Calu3 (cell line): Measurements from ENCODE around the gene TRIM46. TPM values are rescaled to one million over a fixed set of nuclear protein-coding genes. Genes with fewer than 3 reads are reported as not detected.
"Not testable (repeated sequence)": the region's sequence is repeated elsewhere in the genome, so short reads cannot be mapped to it uniquely, and the experiment has no call there.

ENCODE experiments used
- BruUV-seq: library from RNA; stranded (reverse); fragments of 400-500 nt; replicated peaks from 2 replicates; lab custom pipeline; 2021; lab: Mats Ljungman, UMichigan
- CTCF ChIA-PET: fragments of 300-600 bp; sonication (Branson Sonifier 250); formaldehyde crosslinking; loops from one replicate; lab custom pipeline; 2022; ENCODE audit warnings: antibody characterized with exemption; lab: Charles Lee
- DNase-seq: peaks from one replicate; pipeline ENCODE4 v3.0.0; 2022
- H3K27ac Mint-ChIP-seq: one replicate; pipeline ENCODE4 v1.8.0; 2022; ENCODE audit warnings: mixed read lengths; ENCODE audit not compliant: unreplicated experiment
- H3K27me3 Mint-ChIP-seq: one replicate; pipeline ENCODE4 v1.8.0; 2022; ENCODE audit warnings: mixed read lengths; ENCODE audit not compliant: unreplicated experiment
- H3K36me3 Mint-ChIP-seq: one replicate; pipeline ENCODE4 v1.8.0; 2022; ENCODE audit warnings: mild to moderate bottlenecking, moderate library complexity, mixed read lengths; ENCODE audit not compliant: insufficient read depth, unreplicated experiment
- H3K4me1 Mint-ChIP-seq: one replicate; pipeline ENCODE4 v1.8.0; 2022; ENCODE audit warnings: mild to moderate bottlenecking, low read depth, mixed read lengths; ENCODE audit not compliant: unreplicated experiment
- H3K4me3 Mint-ChIP-seq: one replicate; pipeline ENCODE4 v1.8.0; 2022; ENCODE audit warnings: mild to moderate bottlenecking, low read depth, moderate library complexity, mixed read lengths; ENCODE audit not compliant: unreplicated experiment
- H3K9me3 Mint-ChIP-seq: one replicate; pipeline ENCODE4 v1.8.0; 2022; ENCODE audit warnings: low read depth, mixed read lengths; ENCODE audit not compliant: unreplicated experiment
- CTCF ChIP-seq: fragments of 200-600 bp; IDR thresholded peaks from one replicate; pipeline ENCODE4 v1.8.0; 2022; ENCODE audit warnings: antibody characterized with exemption; ENCODE audit not compliant: unreplicated experiment
- intact Hi-C: fragments of 100-400 bp; cut with micrococcal nuclease; formaldehyde crosslinking; loops from one replicate; pipeline ENCODE4 v1.10.0; 2022; ENCODE audit not compliant: unreplicated experiment
- total RNA-seq: library from RNA; stranded (reverse); gene quantifications from 2 replicates; pipeline ENCODE4 v1.2.3, GENCODE V29; 2022

TRIM46 gene
- total RNA-seq, 1 experiment from 2014 or later = 1.1 TPM

DNA sequence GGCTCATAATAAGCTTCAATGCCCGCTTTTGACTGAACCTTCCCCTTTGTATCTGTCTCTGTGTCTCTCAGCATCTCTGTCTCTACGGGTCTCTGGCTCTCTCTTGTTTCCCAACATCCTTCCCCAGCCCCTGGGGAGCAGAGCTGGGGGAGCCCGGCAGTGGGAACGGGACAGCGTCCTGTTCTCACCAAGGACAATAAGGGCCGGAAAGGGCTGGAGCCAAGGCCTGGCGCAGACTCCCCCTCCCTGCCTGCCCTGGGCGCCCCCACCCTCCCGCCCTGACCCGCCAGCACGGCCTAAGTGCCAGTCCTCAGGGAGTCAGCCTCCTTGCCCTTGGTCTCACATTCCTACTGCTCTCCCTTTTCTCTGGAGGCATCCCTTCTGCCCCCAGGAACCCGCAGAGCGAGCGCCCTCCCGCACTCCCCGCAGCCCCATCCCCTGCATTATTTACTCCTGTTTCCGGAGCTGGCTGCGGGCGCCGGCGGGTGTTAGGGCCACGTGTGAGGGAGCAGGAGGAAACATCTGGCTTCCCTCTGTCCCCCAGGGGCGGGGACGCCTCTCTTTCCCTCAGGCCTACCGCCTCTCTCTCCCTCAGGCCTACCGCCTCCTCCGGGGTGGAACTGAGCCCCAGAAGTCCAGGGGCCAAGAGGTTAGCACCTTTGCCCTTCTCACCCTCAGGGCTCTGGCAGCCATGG, 7.0 kb upstream of the TRIM46 start:
- Mint-ChIP-seq H3K4me3 (no peak overlapping the region), H3K36me3 (peaks cover 25% of the 10 kb centered on the region), H3K27me3 (no peaks in the 10 kb centered on the region), H3K4me1 (no peaks in the 10 kb centered on the region), H3K27ac (no peak overlapping the region), H3K9me3 (no peaks in the 10 kb centered on the region)
- intact Hi-C loops = loop anchor here (1.0 to 5.0 kb wide), 3 partner anchors 39 to 75 kb away; partner anchors contain the start of gene EFNA1
- CTCF ChIA-PET = interaction anchor here (0.5 to 3.5 kb wide), 17 partner anchors 16 to 193 kb away, joined by 3 to 68 read pairs (median 5); partner anchors contain the start of gene EFNA1
- no peak for DNase-seq
- no TSS peak for BruUV-seq
- TF ChIP-seq CTCF = no peak

DNA sequence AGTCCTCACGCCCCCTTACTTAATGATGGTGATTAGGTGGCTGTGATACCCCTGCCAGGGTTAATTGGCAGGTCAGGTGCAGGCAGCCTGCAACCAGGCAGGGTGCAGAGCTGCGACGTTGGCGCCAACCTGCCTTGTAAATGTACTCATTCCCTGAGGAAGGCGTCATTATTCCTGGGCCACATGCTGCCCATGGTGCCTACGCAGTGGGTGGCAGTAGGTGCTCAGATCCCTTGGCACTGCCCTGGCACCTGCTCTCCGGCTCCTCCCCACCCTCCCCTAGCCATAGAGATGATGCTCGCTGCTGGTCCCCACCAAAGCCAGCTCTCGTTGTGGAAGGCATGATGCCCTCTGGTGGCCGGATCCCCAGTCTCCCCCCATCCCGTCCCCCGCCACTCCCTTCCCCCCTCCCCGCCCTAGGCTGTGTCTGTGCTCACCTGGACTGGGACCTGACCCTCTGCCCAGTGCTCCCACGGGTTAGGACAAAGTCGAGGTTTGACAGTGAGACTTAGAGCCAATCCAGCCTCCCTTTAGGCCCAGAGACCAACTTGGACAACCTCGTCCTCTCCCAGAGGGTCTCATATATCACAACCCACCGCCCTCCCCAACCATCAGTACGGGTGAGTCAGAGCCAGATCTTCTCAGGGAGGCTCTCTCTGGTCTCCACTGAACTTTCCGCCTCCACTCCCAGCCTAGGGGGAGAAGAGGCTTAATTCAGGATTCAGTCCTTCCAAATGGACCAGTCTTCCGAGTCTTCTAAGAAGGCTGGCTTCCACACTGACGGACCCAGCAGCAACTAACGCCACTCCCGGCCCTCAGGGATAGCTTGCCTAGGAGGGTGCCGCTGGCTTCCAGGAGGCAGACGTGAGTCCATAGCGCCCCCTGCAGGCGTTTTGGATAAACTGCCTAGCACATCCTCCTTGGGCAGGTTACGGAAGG, 6.2 kb upstream of the TRIM46 start:
- Mint-ChIP-seq H3K4me3 (peak overlapping the region; percentile 53), H3K27ac (no peak overlapping the region), H3K36me3 (peaks cover 32% of the 10 kb centered on the region), H3K4me1 (peaks cover 7% of the 10 kb centered on the region), H3K27me3 (no peaks in the 10 kb centered on the region), H3K9me3 (no peaks in the 10 kb centered on the region)
- intact Hi-C loops = loop anchor here (1.0 to 5.0 kb wide), 4 partner anchors 40 to 76 kb away; partner anchors contain the start of gene EFNA1
- CTCF ChIA-PET = interaction anchor here (0.5 to 3.5 kb wide), 15 partner anchors 17 to 194 kb away, joined by 3 to 68 read pairs (median 6); partner anchors contain the start of gene EFNA1
- peak; percentile 91 for TF ChIP-seq CTCF
- peak; percentile 93 for DNase-seq
- no TSS peak for BruUV-seq

GRCh38 chr1:155168105-155168445, 5.6 kb upstream of the TRIM46 start:
- H3K27me3 Mint-ChIP-seq, H3K9me3 Mint-ChIP-seq, DNase-seq, H3K27ac Mint-ChIP-seq, BruUV-seq: not testable (repeated sequence)
- H3K4me3 Mint-ChIP-seq = peak overlapping the region; percentile 53
- peaks cover 38% of the 10 kb centered on the region for H3K36me3 Mint-ChIP-seq
- CTCF ChIA-PET = interaction anchor here (1.3 to 3.5 kb wide), 10 partner anchors 17 to 83 kb away, joined by 5 to 68 read pairs (median 8); partner anchors contain the start of gene EFNA1
- intact Hi-C loops = loop anchor here (1.0 to 5.0 kb wide), 2 partner anchors 41 to 74 kb away; partner anchors contain the start of gene EFNA1
- H3K4me1 Mint-ChIP-seq = peaks cover 12% of the 10 kb centered on the region

DNA sequence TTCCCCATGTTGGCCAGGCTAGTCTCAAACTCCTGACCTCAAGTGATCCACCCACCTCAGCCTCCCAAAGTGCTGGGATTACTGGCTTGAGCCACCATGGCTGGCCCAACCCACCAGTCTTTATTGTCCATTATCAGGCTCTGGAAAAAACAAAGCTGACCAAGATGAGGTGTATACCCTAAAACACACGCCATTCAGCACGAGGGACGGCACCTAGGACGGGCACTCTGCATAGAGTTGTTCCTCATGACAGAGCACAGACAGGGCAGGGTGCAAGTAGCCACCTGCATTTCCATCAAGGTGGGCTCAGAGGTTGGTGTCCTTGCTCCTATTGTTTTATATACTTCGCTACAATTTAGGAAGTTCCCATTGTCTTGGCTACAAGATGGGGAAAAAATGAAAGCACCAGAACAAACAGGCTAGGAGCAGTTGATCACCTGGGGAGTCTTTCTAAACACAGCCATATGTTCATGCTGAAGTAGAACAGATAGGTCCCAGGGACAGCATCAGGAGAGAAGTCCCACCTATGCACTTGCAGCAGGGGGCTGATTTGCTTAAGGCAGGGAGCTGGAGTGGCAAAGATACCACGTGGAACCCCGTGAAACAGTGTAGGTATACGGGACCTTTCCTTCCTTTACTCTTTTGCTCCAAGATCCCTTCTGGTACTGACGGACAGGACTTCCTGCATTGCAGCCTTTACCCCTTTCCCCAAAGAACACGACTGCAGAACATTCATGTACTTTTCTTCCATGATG, 5.0 kb upstream of the TRIM46 start:
- DNase-seq = no peak
- H3K27me3 Mint-ChIP-seq = peaks cover 4% of the 10 kb centered on the region
- H3K9me3 Mint-ChIP-seq = no peaks in the 10 kb centered on the region
- H3K4me3 Mint-ChIP-seq = no peak overlapping the region
- intact Hi-C loops = loop anchor here (1.0 to 5.0 kb wide), 2 partner anchors 41 to 74 kb away; partner anchors contain the start of gene EFNA1
- TF ChIP-seq CTCF = no peak
- BruUV-seq = no TSS peak
- H3K27ac Mint-ChIP-seq = no peak overlapping the region
- peaks cover 44% of the 10 kb centered on the region for H3K36me3 Mint-ChIP-seq
- peaks cover 17% of the 10 kb centered on the region for H3K4me1 Mint-ChIP-seq
- CTCF ChIA-PET = interaction anchor here (1.3 to 3.5 kb wide), 9 partner anchors 18 to 83 kb away, joined by 5 to 68 read pairs (median 8); partner anchors contain the start of gene EFNA1
